ENCODE measurements around the gene CCDC85C. TPM values are rescaled to one million over a fixed set of nuclear protein-coding genes. Genes with fewer than 3 reads are reported as not detected.

Gene CCDC85C
- total RNA-seq, 2 experiments from 2014 or later = 6.8 to 7.9 TPM

DNA sequence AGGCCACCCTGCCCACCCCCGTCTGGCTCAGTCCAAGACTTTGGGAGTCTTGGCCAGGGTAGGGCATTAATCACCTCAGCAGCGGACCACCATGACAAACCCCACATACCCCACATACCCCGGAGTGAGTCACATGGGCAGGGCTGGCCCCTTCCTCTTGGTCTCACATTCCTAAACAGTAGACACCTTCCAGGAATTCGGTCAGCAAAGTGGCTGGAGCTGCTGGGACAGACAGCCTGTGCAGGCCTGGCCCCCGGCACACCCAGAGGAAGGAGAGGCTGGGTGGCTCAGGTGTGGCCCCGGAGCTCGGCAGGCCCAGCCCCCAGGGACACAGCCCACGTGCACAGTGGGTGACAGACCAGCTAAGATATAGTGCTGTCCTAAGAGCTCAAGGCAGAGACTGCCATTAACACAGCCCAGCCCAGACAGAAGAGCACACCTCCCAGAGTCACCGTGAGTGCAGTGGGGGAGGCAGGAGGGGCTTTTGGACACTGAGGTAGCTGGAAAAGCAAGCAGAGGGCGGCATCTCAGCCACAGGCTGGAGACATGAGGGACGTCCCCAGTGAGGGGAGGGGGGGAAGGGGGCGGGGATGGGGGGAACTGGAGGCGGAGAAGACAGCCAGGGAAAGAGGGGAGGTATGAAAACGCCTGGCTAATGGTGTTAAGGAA is 24.0 kb downstream of the CCDC85C start:
- TF ChIP-seq, protein P1, sequence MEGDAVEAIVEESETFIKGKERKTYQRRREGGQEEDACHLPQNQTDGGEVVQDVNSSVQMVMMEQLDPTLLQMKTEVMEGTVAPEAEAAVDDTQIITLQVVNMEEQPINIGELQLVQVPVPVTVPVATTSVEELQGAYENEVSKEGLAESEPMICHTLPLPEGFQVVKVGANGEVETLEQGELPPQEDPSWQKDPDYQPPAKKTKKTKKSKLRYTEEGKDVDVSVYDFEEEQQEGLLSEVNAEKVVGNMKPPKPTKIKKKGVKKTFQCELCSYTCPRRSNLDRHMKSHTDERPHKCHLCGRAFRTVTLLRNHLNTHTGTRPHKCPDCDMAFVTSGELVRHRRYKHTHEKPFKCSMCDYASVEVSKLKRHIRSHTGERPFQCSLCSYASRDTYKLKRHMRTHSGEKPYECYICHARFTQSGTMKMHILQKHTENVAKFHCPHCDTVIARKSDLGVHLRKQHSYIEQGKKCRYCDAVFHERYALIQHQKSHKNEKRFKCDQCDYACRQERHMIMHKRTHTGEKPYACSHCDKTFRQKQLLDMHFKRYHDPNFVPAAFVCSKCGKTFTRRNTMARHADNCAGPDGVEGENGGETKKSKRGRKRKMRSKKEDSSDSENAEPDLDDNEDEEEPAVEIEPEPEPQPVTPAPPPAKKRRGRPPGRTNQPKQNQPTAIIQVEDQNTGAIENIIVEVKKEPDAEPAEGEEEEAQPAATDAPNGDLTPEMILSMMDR (IDR thresholded peaks at IDR 0.05) = no peak
- H3K9me3 Mint-ChIP-seq = no peaks in the 10 kb centered on the region
- no peak overlapping the region for H3K27ac Mint-ChIP-seq
- H3K27me3 Mint-ChIP-seq = no peaks in the 10 kb centered on the region
- intact Hi-C loops (cut with micrococcal nuclease) = no loop called here
- H3K36me3 Mint-ChIP-seq (ENCODE audit: low read depth) = no peaks in the 10 kb centered on the region
- ChIA-PET CTCF (no interaction called here), POLR2A (no interaction called here)
- no peak overlapping the region for H3K4me3 Mint-ChIP-seq
- H3K4me1 Mint-ChIP-seq (ENCODE audit: low read depth) = peaks cover 7% of the 10 kb centered on the region
- no peak for ATAC-seq
- no peak for DNase-seq

DNA sequence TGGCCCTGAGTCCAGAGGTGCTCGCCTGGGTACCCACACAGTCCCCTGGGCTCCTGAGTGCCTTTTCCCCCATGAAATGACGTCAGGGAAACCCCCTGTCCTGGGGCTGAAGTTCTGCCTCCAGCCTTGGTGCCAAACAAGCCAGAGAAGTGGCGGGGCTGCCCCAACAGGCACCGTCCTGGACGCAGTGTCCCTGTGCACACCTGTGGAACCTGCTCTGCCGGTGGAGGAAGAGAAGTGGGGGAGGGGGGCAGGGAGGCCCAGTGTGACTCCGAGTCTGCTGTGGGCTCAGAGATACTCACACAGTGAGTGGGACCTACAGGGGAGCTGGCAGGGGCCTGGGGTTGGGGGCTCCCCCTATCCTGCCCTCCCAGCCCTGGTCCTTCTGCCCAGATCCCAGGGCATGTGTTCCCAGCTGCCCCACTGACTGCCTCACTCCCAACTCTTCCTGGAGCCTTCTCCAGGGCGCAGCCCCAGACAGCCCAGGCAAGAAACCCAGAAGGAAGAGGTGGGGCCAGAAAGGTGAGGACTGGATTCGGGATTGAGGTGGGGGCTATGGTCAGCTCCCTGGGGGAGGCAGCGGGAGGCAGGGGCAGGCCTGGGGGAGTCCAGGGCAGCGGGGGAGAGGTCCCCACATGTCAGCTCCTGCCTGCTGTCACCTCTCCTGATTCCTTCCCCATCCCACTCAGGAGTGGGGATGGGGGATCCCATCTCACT is 24.7 kb downstream of the CCDC85C start:
- no peak for ATAC-seq
- Mint-ChIP-seq H3K4me3 (no peak overlapping the region), H3K27me3 (no peaks in the 10 kb centered on the region), H3K36me3 (ENCODE audit: low read depth) (no peaks in the 10 kb centered on the region), H3K27ac (no peak overlapping the region), H3K9me3 (no peaks in the 10 kb centered on the region), H3K4me1 (ENCODE audit: low read depth) (peaks cover 7% of the 10 kb centered on the region)
- ChIA-PET POLR2A (no interaction called here), CTCF (no interaction called here)
- DNase-seq = no peak
- intact Hi-C loops (cut with micrococcal nuclease) = no loop called here
- TF ChIP-seq, protein P1 (IDR thresholded peaks at IDR 0.05) = no peak

DNA sequence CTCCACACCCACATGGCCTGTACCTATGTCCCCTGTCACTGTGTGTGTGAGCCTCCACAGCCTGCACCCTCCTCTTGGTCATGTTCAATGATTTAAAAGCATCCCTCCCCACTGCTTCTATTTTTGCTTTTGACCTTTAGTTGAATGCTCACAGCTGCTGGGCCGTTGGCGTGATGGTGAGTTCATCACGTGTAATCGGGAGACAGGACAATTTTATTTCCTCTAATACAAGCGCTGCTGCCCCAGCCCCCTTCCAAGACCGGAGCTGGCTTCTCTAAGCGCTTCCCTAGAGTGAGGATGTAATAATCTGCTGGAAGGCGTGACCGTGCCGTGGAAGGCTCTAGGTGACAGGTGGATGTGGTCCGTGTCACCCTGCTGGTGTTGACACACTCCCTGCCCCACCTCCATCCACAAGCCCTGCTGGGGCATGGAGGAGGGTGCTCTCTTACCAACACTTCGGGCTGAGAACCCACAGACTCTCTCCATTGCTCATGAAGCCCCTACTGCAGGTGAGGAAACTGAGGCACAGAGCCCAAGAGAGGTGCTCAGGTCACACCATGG is 25.4 kb downstream of the CCDC85C start:
- intact Hi-C loops (cut with micrococcal nuclease) = no loop called here
- H3K27me3 Mint-ChIP-seq = no peaks in the 10 kb centered on the region
- CTCF ChIA-PET = no interaction called here

DNA sequence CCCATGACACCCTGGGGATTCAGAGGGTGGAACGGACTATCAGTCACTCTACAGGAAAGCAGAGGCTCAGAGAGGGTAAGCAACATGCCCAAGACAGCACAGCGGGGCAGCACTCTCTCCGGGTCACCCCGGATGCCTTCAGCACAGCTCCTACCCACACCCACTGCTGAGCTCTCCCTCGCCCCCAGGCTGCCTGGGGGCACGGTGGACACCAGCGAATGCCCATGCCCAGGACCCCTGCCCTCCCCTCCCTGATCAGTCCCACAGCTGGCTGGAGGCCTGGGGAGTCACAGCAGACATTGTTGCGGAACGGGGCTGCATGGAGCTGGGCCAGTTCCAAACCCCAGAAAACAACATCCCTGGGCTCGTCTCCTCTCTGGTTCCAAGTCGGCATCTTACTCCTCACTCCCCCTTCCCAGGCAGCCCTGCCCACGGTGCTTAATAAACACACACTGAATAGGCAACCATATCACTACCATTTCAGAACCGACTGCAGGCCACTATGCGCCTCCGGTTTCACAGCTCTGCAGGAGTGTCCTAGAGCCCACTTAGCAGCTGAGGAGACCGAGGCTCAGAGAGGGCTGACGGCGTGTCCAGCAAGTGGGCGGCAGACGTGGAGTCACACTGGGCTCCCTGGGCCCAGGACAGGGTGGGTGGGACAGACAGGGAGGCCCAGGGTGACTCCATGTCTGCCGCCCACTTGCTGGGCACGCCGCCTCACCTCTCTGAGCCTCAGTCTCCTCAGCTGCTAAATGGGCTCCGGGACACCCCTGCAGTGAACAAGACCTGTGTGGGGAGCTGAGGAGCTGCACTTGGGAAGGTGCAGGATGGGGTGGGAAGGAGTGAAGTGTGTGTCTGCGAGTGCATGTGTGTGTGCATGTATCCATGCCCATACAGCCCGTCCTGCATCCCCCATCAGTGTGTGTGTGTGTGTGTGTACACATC is 27.0 kb downstream of the CCDC85C start:
- H3K4me1 Mint-ChIP-seq (ENCODE audit: low read depth) = peaks cover 7% of the 10 kb centered on the region
- intact Hi-C loops (cut with micrococcal nuclease) = no loop called here
- no peak overlapping the region for H3K27ac Mint-ChIP-seq
- ChIA-PET POLR2A (no interaction called here), CTCF (interaction anchor here (1.5 kb wide), 1 partner anchor 26 kb away, joined by 3 read pairs; no protein-coding TSS in a partner anchor)
- no peaks in the 10 kb centered on the region for H3K36me3 Mint-ChIP-seq (ENCODE audit: low read depth)
- TF ChIP-seq, protein P1 (IDR thresholded peaks at IDR 0.05) = no peak
- no peaks in the 10 kb centered on the region for H3K27me3 Mint-ChIP-seq
- DNase-seq = no peak
- H3K9me3 Mint-ChIP-seq = no peaks in the 10 kb centered on the region
- ATAC-seq = no peak
- H3K4me3 Mint-ChIP-seq = no peak overlapping the region

More for the DNA sequence above, 25.4 kb downstream of the CCDC85C start:
- Mint-ChIP-seq H3K4me3 (no peak overlapping the region), H3K36me3 (ENCODE audit: low read depth) (no peaks in the 10 kb centered on the region), H3K27ac (no peak overlapping the region), H3K9me3 (no peaks in the 10 kb centered on the region), H3K4me1 (ENCODE audit: low read depth) (peaks cover 7% of the 10 kb centered on the region)
- TF ChIP-seq, protein P1 (IDR thresholded peaks at IDR 0.05) = no peak
- ATAC-seq (no peak), DNase-seq (no peak)
- POLR2A ChIA-PET = no interaction called here
